ENCODE results near the gene TMEM221. TPM values are rescaled to one million over a fixed set of nuclear protein-coding genes. Genes with fewer than 3 reads are reported as not detected.

The TMEM221 gene
- total RNA-seq, 1 donor from 2014 or later = not detected

DNA sequence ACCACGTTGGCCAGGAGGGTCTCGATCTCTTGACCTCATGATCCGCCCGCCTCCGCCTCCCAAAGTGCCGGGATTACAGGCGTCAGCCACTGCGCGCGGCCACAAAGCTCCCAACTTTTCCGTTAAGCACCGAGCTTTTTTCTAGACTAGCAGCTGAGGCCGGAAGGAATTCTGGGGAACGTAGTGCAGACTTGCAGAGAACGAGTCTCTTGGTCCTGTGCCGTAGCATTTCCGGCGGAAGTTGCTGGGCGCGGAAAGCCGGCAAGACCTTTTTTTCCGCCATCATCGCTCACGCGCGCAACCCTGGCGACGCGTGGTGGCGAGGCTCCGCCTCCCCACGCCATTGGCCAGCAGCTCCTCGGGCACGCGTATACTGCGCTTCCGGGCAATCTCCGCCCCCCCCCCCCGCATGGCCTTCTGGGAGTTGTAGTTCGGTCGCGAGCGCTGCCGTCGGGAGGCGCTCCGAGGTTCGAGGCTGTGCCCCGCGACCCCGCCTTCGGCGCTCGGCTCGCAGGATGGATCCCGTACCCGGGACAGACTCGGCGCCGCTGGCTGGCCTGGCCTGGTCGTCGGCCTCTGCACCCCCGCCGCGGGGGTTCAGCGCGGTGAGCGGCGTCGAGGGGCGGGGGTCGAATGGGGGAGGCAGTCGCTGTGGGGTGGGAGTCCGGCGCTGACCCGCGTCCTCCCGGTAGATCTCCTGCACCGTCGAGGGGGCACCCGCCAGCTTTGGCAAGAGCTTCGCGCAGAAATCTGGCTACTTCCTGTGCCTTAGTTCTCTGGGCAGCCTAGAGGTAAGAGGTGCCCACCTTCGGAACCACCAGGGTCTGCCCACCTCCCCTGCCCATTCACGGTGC, 28.6 kb downstream of the TMEM221 start, which contains the start of gene MVB12A:
MVB12A (plus strand) TSS at position 427 of the 854 bp plus-strand sequence; CDS start at position 516, 89 bp downstream.
- intact Hi-C loops (cut with DNase I) = loop anchor here (1.0 to 2.0 kb wide), 2 partner anchors 29 to 51 kb away; partner anchors contain the start of gene SLC27A1
- H3K27ac ChIP-seq = peak within 1 kb of the TSS; percentile 28 to 78
- DNase-seq (ENCODE audit: low spot score in 2 of 2) = peak; percentile 91 to 98
- TF ChIP-seq, protein P1, sequence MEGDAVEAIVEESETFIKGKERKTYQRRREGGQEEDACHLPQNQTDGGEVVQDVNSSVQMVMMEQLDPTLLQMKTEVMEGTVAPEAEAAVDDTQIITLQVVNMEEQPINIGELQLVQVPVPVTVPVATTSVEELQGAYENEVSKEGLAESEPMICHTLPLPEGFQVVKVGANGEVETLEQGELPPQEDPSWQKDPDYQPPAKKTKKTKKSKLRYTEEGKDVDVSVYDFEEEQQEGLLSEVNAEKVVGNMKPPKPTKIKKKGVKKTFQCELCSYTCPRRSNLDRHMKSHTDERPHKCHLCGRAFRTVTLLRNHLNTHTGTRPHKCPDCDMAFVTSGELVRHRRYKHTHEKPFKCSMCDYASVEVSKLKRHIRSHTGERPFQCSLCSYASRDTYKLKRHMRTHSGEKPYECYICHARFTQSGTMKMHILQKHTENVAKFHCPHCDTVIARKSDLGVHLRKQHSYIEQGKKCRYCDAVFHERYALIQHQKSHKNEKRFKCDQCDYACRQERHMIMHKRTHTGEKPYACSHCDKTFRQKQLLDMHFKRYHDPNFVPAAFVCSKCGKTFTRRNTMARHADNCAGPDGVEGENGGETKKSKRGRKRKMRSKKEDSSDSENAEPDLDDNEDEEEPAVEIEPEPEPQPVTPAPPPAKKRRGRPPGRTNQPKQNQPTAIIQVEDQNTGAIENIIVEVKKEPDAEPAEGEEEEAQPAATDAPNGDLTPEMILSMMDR (IDR thresholded peaks at IDR 0.05) = no peak
- H3K4me3 ChIP-seq = peak within 1 kb of the TSS; percentile 62 to 85
- no peaks in the 10 kb centered on the region for H3K27me3 ChIP-seq
- peaks cover 0 to 3% of the 10 kb centered on the region in 2 donors for H3K36me3 ChIP-seq
- no peaks in the 10 kb centered on the region for H3K9me3 ChIP-seq
- peaks cover 5 to 6% of the 10 kb centered on the region in 2 donors for H3K4me1 ChIP-seq

DNA sequence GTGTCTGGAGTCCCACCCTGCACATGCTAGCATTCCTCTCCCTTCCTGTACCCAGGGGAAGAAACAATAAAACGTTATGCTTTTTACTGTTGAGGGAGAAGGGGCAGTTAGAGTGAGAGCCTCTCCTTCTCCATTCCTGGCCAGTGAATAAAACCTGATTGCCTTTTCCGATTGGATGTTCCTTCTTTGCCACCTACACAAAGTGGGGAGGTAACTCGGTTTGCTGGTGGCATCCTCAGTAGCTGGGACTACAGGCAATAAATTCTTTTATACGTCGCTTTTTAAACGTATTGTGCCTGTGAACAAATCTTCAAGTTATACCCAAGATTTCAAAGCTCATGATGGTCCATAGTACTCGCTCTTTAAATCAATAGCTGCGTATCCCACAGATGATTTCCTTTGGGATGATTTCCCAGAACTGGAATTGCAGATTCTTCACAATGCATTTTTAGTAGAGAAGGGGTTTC, 29.3 kb downstream of the TMEM221 start:
- peak overlapping the region; percentile 28 to 78 for H3K27ac ChIP-seq
- no peak for DNase-seq (ENCODE audit: low spot score in 2 of 2)
- H3K4me3 ChIP-seq = peak overlapping the region; percentile 29 to 63
- H3K9me3 ChIP-seq = no peaks in the 10 kb centered on the region
- H3K27me3 ChIP-seq = no peaks in the 10 kb centered on the region
- intact Hi-C loops (cut with DNase I) = loop anchor here (1.0 kb wide), 1 partner anchor 28 kb away; no protein-coding TSS in a partner anchor
- TF ChIP-seq, protein P1 (IDR thresholded peaks at IDR 0.05) = no peak
- peaks cover 0 to 3% of the 10 kb centered on the region in 2 donors for H3K36me3 ChIP-seq
- H3K4me1 ChIP-seq = peaks cover 5 to 6% of the 10 kb centered on the region in 2 donors

DNA sequence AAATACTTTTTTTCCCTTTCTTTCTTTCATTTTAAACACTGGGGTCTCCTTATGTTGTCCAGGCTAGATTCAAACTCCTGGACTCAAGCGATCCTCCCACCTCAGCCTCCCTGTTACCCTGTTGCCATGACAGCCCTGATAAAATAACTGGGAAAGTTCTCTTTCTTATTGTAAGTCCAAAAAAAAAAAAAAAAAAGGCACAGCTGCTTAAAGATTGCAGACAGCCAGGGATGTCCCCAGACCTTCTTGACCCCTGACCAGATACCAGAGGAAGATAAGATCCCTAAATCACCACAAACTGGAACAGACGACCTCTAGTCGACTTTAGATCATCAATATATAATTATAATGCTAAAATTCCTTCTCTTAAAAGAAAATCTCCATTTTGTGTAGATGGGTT, 29.8 kb downstream of the TMEM221 start:
- H3K36me3 ChIP-seq = peaks cover 0 to under 1% of the 10 kb centered on the region in 2 donors
- H3K4me3 ChIP-seq = peak overlapping the region; percentile 29 to 63
- intact Hi-C loops (cut with DNase I) = loop anchor here (1.0 kb wide), 1 partner anchor 27 kb away; no protein-coding TSS in a partner anchor
- no peaks in the 10 kb centered on the region for H3K9me3 ChIP-seq
- H3K27ac ChIP-seq = peak overlapping the region in 1 of 2 donors; percentile 78
- H3K27me3 ChIP-seq = no peaks in the 10 kb centered on the region
- DNase-seq (ENCODE audit: low spot score in 2 of 2) = no peak
- H3K4me1 ChIP-seq = peaks cover 5 to 6% of the 10 kb centered on the region in 2 donors
- TF ChIP-seq, protein P1 (IDR thresholded peaks at IDR 0.05) = no peak

DNA sequence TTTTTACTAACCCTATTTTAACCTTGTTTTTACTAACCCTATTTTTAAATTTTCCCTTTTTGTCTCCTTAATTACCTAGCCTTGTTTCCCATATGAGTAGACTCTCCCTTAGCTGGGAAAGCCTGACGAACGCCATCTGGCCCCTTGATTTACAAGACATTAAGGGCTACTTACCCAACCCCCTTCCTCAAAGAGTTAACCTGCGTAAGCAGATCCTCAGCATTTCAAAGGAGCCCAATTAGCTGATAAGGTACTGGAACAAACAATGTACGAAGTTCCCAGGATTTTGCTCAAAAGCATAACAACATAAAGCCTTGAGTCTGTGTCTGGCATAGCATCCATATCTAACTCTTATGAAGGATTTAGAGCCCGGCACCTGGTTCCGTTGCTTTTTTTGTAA, 33.3 kb downstream of the TMEM221 start:
- no peaks in the 10 kb centered on the region for H3K9me3 ChIP-seq
- H3K27ac ChIP-seq = no peak overlapping the region
- peaks cover 0 to 5% of the 10 kb centered on the region in 2 donors for H3K4me1 ChIP-seq
- no peaks in the 10 kb centered on the region for H3K36me3 ChIP-seq
- H3K27me3 ChIP-seq = no peaks in the 10 kb centered on the region
- H3K4me3 ChIP-seq = no peak overlapping the region
- TF ChIP-seq, protein P1 (IDR thresholded peaks at IDR 0.05) = no peak
- no peak for DNase-seq (ENCODE audit: low spot score in 2 of 2)
- intact Hi-C loops (cut with DNase I) = no loop called here

DNA sequence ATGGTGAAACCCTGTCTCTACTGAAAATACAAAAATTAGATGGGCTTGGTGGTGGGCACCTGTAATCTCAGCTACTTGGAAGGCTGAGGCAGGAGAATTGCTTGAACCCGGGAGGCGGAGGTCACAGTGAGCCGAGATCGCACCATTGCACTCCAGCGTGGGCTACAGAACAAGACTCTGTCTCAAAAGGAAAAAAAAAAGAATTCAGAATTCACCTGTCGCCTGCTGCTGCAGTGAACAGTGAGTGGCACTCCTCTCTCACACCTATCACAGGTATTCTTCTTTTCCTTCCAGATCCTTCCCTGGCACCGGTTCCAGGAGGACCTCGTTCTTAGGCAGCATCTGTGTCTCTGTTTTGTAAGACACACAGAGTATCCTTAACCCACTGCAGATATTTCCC, 34.4 kb downstream of the TMEM221 start:
- Histone ChIP-seq H3K36me3 (no peaks in the 10 kb centered on the region), H3K27ac (no peak overlapping the region), H3K27me3 (no peaks in the 10 kb centered on the region), H3K4me1 (peaks cover 0 to 2% of the 10 kb centered on the region in 2 donors), H3K4me3 (no peak overlapping the region), H3K9me3 (no peaks in the 10 kb centered on the region)
- DNase-seq (ENCODE audit: low spot score in 2 of 2) = no peak
- TF ChIP-seq, protein P1 (IDR thresholded peaks at IDR 0.05) = no peak
- intact Hi-C loops (cut with DNase I) = no loop called here
